ENCODE measurements around the gene CXCL11.

Gene CXCL11

DNA sequence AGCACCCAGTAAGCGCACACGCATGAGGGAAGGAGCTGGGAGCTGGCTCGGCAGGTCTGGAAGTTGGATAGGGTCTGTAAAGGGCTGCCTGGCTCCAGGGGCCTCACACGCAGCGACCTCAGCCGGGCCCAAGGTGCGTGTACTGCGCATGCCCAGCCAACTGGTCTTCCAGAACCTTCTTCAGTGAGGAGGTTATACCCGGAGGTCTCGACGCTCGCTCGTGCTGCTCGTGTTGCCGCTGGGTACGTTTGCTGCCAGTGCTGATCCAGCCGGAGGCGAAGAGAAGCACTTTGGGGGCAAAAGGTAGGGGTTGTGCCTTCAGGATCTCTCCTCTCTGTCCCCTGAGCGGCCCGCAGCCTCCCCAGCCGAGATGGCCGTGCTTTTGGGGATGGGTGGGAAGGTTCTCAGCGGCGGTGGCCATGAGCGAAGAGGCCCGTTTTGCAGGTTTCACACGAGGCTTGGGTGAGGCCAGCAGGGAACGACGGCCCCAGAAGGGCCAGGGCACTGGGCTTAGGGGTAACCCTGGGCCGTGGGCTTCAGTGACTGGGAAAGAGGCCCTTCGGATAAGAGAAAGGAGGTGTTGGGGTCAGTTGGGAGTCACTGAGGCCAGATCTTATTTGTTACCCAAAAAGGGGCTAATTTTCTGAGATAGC, 24.7 kb downstream of the CXCL11 start:
- TF ChIP-seq, protein P1, sequence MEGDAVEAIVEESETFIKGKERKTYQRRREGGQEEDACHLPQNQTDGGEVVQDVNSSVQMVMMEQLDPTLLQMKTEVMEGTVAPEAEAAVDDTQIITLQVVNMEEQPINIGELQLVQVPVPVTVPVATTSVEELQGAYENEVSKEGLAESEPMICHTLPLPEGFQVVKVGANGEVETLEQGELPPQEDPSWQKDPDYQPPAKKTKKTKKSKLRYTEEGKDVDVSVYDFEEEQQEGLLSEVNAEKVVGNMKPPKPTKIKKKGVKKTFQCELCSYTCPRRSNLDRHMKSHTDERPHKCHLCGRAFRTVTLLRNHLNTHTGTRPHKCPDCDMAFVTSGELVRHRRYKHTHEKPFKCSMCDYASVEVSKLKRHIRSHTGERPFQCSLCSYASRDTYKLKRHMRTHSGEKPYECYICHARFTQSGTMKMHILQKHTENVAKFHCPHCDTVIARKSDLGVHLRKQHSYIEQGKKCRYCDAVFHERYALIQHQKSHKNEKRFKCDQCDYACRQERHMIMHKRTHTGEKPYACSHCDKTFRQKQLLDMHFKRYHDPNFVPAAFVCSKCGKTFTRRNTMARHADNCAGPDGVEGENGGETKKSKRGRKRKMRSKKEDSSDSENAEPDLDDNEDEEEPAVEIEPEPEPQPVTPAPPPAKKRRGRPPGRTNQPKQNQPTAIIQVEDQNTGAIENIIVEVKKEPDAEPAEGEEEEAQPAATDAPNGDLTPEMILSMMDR (conservative IDR thresholded peaks at IDR 0.05; ENCODE audit: control insufficient read depth, insufficient read depth, low read depth, low read length) = no peak
- DNase-seq (ENCODE audit: low read depth) = no peak
- no peak overlapping the region for H3K4me3 ChIP-seq (ENCODE audit: control insufficient read depth, low read depth, low read length)

DNA sequence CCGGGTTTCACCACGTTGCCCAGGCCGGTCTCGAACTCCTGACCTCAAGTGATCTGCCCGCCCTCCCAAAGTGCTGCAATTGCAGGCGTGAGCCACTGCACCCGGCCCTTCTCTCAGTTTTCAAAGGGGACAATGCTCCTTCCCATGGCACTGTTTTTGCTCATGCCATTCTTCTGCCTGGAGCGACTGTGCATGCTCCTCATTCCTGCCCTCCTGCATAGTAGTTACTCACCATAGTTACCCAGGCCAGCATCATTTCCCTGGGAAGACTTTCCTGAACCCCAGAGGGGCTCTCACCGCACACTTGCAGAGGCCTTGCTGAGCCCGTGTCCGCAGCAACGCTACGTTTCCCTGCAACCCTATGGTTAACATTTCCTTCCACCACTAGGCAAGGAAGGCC, 25.3 kb downstream of the CXCL11 start:
- DNase-seq (ENCODE audit: low read depth) = no peak
- TF ChIP-seq, protein P1 (conservative IDR thresholded peaks at IDR 0.05; ENCODE audit: control insufficient read depth, insufficient read depth, low read depth, low read length) = no peak
- no peak overlapping the region for H3K4me3 ChIP-seq (ENCODE audit: control insufficient read depth, low read depth, low read length)

DNA sequence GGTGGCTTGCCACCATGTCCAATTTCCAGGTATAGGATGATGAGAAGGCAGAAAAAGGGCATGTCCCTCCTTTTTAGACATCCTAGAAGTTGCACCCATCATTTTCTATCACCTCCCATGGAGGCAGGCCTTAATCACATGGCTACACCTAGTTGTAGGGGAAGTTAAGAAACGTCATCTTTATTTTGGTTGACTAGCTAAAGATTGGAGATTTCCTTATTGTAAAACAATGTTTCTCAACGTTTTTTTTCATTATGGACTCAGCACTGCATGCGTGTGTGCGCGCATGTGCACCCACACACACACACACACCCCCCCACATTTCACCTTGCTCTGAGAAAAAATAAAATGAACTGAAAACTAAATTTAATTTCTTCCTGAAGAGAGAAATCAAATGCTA, 26.6 kb downstream of the CXCL11 start:
- H3K4me3 ChIP-seq (ENCODE audit: control insufficient read depth, low read depth, low read length) = no peak overlapping the region
- TF ChIP-seq, protein P1 (conservative IDR thresholded peaks at IDR 0.05; ENCODE audit: control insufficient read depth, insufficient read depth, low read depth, low read length) = no peak
- DNase-seq (ENCODE audit: low read depth) = no peak

DNA sequence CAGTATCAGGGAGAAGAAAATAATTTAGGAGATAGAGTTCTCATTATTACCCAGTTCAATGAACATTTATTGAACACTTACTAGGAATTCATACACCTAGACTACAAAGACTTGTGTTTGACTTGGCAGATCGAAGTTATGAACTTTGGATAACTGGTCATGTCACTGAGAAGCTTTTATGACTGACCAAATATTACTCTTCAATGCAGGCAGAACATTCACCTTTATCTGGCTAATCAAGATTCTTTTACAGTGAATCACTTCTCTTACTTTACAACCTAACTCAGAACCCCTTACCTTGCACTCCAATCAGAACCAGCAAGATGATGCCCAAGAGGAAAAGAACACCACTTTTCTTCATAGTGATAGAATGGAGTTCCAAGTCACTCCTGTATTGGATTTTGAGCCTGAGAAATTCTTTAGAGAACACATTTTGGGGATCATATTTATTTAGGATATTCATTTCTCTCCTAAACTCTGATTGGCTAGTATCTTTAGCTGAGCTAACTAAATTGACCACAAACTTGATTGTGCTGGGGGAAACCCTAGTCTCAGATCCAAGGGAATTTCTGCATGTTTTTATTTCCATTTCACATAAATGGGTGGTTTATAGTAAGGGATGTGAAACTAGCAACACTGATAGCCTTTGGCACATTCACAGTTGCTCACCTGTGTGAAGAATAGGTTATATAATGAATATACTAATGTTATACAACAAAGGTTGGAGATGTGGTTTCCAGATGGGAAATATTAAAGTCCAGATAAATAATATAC, 28.6 kb downstream of the CXCL11 start, which contains the start of gene CXCL9:
Gene CXCL9 (minus strand): TSS at position 421 of the 774 bp plus-strand sequence. CDS start 60 bp downstream, at position 361.
- TF ChIP-seq, protein P1 (conservative IDR thresholded peaks at IDR 0.05; ENCODE audit: control insufficient read depth, insufficient read depth, low read depth, low read length) = no peak
- H3K4me3 ChIP-seq (ENCODE audit: control insufficient read depth, low read depth, low read length) = no peak within 1 kb of the TSS
- no peak for DNase-seq (ENCODE audit: low read depth)

DNA sequence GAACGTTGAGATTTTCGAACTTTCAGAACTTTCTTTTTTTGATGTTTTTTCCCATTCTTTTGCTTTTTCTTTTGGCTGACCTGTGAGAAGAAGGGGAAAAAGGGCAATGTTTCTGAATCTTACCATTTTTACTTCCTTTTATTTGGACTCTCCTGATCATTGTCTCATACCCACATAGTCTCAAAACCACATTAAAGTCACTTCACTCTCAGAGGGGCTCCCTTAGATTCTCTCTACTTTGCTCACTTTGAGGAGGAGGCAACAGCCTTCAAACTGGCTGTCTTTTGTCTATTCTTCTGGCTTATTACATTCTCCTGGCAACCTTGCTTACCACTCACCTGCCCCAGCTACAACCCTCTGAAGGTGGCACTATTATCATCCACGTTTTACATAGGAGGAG, 32.2 kb downstream of the CXCL11 start:
- H3K4me3 ChIP-seq (ENCODE audit: control insufficient read depth, low read depth, low read length) = no peak overlapping the region
- TF ChIP-seq, protein P1 (conservative IDR thresholded peaks at IDR 0.05; ENCODE audit: control insufficient read depth, insufficient read depth, low read depth, low read length) = no peak
- DNase-seq (ENCODE audit: low read depth) = no peak

DNA sequence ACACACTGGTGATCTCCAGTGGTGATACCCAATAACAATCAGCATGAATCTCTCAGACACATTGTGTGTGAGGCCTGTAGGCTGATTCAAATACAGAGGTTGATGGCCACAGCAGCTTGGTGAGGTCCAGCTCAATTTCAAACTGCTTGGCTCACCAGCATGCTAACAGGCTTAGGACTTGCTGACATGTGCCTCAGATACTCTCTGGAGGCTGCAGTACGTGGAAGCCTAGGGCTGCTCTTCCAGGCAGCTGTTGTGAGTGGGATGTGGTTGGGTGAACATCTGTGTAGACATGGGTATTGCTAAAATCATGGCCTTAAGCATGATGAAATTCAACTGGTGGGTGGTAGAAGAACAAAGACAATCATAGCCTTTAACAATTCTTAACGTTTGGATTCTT, 32.8 kb downstream of the CXCL11 start:
- no peak overlapping the region for H3K4me3 ChIP-seq (ENCODE audit: control insufficient read depth, low read depth, low read length)
- DNase-seq (ENCODE audit: low read depth) = peak; percentile 51
- TF ChIP-seq, protein P1 (conservative IDR thresholded peaks at IDR 0.05; ENCODE audit: control insufficient read depth, insufficient read depth, low read depth, low read length) = no peak

Data from fibroblast of mammary gland (primary cell).